HCT116 (cell line): Measurements from ENCODE around the gene LEMD1. TPM values are rescaled to one million over a fixed set of nuclear protein-coding genes. Genes with fewer than 3 reads are reported as not detected.

ENCODE experiments used
- ATAC-seq: fragments of 200-7000 bp; cut with Tn5 transposase; 2 replicates; pipeline ENCODE4 v1.9.1; 2020; ENCODE audit warnings: mild to moderate bottlenecking, moderate library complexity
- BruUV-seq: library from RNA; stranded (reverse); fragments of 400-500 nt; replicated peaks from 2 replicates; lab custom pipeline; 2021; lab: Mats Ljungman, UMichigan
- CTCF ChIA-PET: fragments of 300-600 bp; sonication (Branson Sonifier 250); formaldehyde crosslinking; loops from one replicate; lab custom pipeline; 2021; ENCODE audit warnings: antibody characterized with exemption; lab: Charles Lee
- POLR2A ChIA-PET: fragments of 300-600, 350-600 bp; sonication (Branson Sonifier 250); formaldehyde crosslinking; loops from one replicate; lab custom pipeline; 2021; ENCODE audit warnings: antibody characterized with exemption; lab: Charles Lee
- RAD21 ChIA-PET, 2 experiments: fragments of 300-600 bp; sonication (Branson Sonifier 250); formaldehyde crosslinking; loops; one replicate each; lab custom pipeline; 2023; ENCODE audit warnings: low total read pairs in 2 of 2; ENCODE audit not compliant: uncharacterized antibody in 2 of 2, unreplicated experiment in 2 of 2, low non-redundant PET in 1 of 2; lab: Charles Lee
- DNase-seq: peaks from one replicate; pipeline ENCODE4 v3.0.0-alpha.2; 2010; ENCODE audit warnings: low read depth, low spot score
- H2AFZ ChIP-seq: fragments of 200-600 bp; shearing (Covaris generic), sonication (generic); 2 replicates; pipeline ENCODE4 v1.6.1; 2017; ENCODE audit warnings: low read depth, mixed run types, mixed read lengths, antibody characterized with exemption, low read length; ENCODE audit not compliant: poor library complexity, severe bottlenecking
- H3K27ac ChIP-seq: 2 replicates; pipeline ENCODE4 v1.5.1; 2012; ENCODE audit warnings: low read depth, low read length
- H3K27me3 ChIP-seq: fragments of 200-600 bp; sonication (generic); 2 replicates; pipeline ENCODE4 v1.6.1; 2016; ENCODE audit warnings: mixed run types, low read length, mixed read lengths; ENCODE audit not compliant: insufficient read depth
- H3K36me3 ChIP-seq, 2 experiments: fragments of 200-500 bp in 1 of 2; fragments of 200-600 bp in 1 of 2; sonication (Bioruptor generic) in 1 of 2; sonication (generic) in 1 of 2; 2 replicates each; pipeline versions ENCODE4 v1.5.1 to v1.6.1; 2014 to 2016; ENCODE audit warnings: low read length in 2 of 2, inconsistent platforms in 1 of 2, mixed read lengths in 1 of 2, mixed run types in 1 of 2; ENCODE audit not compliant: insufficient read depth in 2 of 2, control insufficient read depth in 1 of 2
- H3K4me1 ChIP-seq, 2 experiments: fragments of 200-600 bp in 1 of 2; sonication (generic) in 1 of 2; 2 replicates each; pipeline versions ENCODE4 v1.5.1 to v1.6.1; 2012 to 2017; ENCODE audit warnings: low read length in 2 of 2, inconsistent platforms in 1 of 2, mild to moderate bottlenecking in 1 of 2, mixed read lengths in 1 of 2, mixed run types in 1 of 2, moderate library complexity in 1 of 2; ENCODE audit not compliant: insufficient read depth in 2 of 2, control insufficient read depth in 1 of 2
- H3K4me2 ChIP-seq: fragments of 200-600 bp; sonication (generic); 2 replicates; pipeline ENCODE4 v1.6.1; 2017; ENCODE audit warnings: mixed run types, low read length, mixed read lengths
- H3K4me3 ChIP-seq, 2 experiments: fragments of 200-600 bp in 1 of 2; sonication (generic) in 1 of 2; replicated peaks in 1 of 2; 2 replicates each; pipeline ENCODE4 v1.5.1; 2011 to 2016; ENCODE audit warnings: low read length in 2 of 2, control low read depth in 1 of 2, low read depth in 1 of 2, mild to moderate bottlenecking in 1 of 2, mixed read lengths in 1 of 2, mixed run types in 1 of 2
- H3K79me2 ChIP-seq: fragments of 200-600 bp; sonication (generic); 2 replicates; pipeline ENCODE4 v1.6.1; 2017; ENCODE audit warnings: mild to moderate bottlenecking, mixed run types, low read length, moderate library complexity, mixed read lengths; ENCODE audit not compliant: insufficient read depth
- H3K9ac ChIP-seq: fragments of 200-600 bp; sonication (generic); 2 replicates; pipeline ENCODE4 v1.6.1; 2016; ENCODE audit warnings: low read length, mixed read lengths
- H3K9me2 ChIP-seq: fragments of 200-600 bp; sonication (generic), shearing (Covaris generic); 2 replicates; pipeline ENCODE4 v1.6.1; 2017; ENCODE audit warnings: mixed run types, mild to moderate bottlenecking, moderate library complexity; ENCODE audit not compliant: insufficient read depth
- H3K9me3 ChIP-seq, 2 experiments: fragments of 200-500 bp in 1 of 2; fragments of 200-600 bp in 1 of 2; sonication (Bioruptor generic) in 1 of 2; sonication (generic) in 1 of 2; 2 replicates each; pipeline ENCODE4 v1.6.1; 2014 to 2017; ENCODE audit warnings: low read length in 2 of 2, mixed read lengths in 2 of 2, inconsistent platforms in 1 of 2, low read depth in 1 of 2, mild to moderate bottlenecking in 1 of 2, mixed run types in 1 of 2, moderate library complexity in 1 of 2; ENCODE audit not compliant: control insufficient read depth in 1 of 2, insufficient read depth in 1 of 2
- H4K20me1 ChIP-seq: fragments of 200-600 bp; sonication (generic), shearing (Covaris generic); 2 replicates; pipeline ENCODE4 v1.6.1; 2017; ENCODE audit warnings: mixed run types, mild to moderate bottlenecking, moderate library complexity; ENCODE audit not compliant: insufficient read depth
- CBX3 ChIP-seq: IDR thresholded peaks from 2 replicates; pipeline ENCODE4 v1.6.1; 2012; ENCODE audit warnings: low read depth
- CTCF ChIP-seq, 3 experiments: fragments of 200-600 bp in 1 of 3; sonication (generic) in 1 of 3; IDR thresholded peaks in 2 of 3; conservative IDR thresholded peaks in 1 of 3; 2 replicates each; pipeline ENCODE4 v1.5.1; 2012 to 2017; ENCODE audit warnings: low read depth in 2 of 3, low read length in 2 of 3, antibody characterized with exemption in 1 of 3, borderline replicate concordance in 1 of 3, control low read depth in 1 of 3, mild to moderate bottlenecking in 1 of 3, mixed read lengths in 1 of 3, mixed run types in 1 of 3, moderate library complexity in 1 of 3; ENCODE audit not compliant: insufficient read depth in 1 of 3
- EGR1 ChIP-seq: IDR thresholded peaks from 2 replicates; pipeline ENCODE4 v1.6.1; 2012; ENCODE audit warnings: low read depth
- ELF1 ChIP-seq: IDR thresholded peaks from 2 replicates; pipeline ENCODE4 v1.6.1; 2012; ENCODE audit warnings: low read depth, borderline replicate concordance
- EZH2phosphoT487 ChIP-seq: fragments of 200-600 bp; IDR thresholded peaks from 2 replicates; pipeline ENCODE4 v1.6.1; 2018; ENCODE audit warnings: antibody characterized with exemption, borderline replicate concordance
- POLR2A ChIP-seq: IDR thresholded peaks from 2 replicates; pipeline ENCODE4 v1.7.0; 2011; ENCODE audit warnings: borderline replicate concordance; ENCODE audit not compliant: insufficient read depth, insufficient read length; ENCODE audit errors: extremely low read depth
- POLR2AphosphoS5 ChIP-seq: IDR thresholded peaks from 2 replicates; pipeline ENCODE4 v1.6.1; 2011; ENCODE audit warnings: mild to moderate bottlenecking, low read depth, low read length, moderate library complexity
- SIN3A ChIP-seq: IDR thresholded peaks from 2 replicates; pipeline ENCODE4 v1.6.1; 2012; ENCODE audit warnings: low read depth
- TCF7L2 ChIP-seq: IDR thresholded peaks from 2 replicates; pipeline ENCODE4 v1.7.0; 2011; ENCODE audit warnings: borderline replicate concordance, inconsistent platforms; ENCODE audit not compliant: insufficient read depth, insufficient read length; ENCODE audit errors: extremely low read depth
- intact Hi-C: fragments of 100-400 bp; cut with micrococcal nuclease; formaldehyde crosslinking; loops from 2 replicates; pipeline ENCODE4 v1.10.0; 2022
- total RNA-seq: library from RNA; stranded (reverse); gene quantifications from one replicate; pipeline ENCODE4 v1.2.1, GENCODE V29; 2021; ENCODE audit not compliant: unreplicated experiment

The LEMD1 gene
- total RNA-seq, 1 experiment from 2014 or later: 11.9 TPM

GRCh38 chr1:205345761-205346160 lies 76.1 kb downstream of the LEMD1 start:
- TF ChIP-seq SIN3A (no peak), POLR2AphosphoS5 (no peak), EZH2phosphoT487 (no peak), EGR1 (no peak), POLR2A (no peak), CTCF (IDR thresholded peaks at IDR 0.05 in 2 of 3, conservative IDR thresholded peaks at IDR 0.05 in 1 of 3; ENCODE audit: borderline replicate concordance in 1 of 3, insufficient read depth in 1 of 3, low read depth in 2 of 3, low read length in 2 of 3) (no peak), TCF7L2 (no peak), CBX3 (no peak), ELF1 (no peak)
- ChIA-PET CTCF (interaction anchor here (1.0 to 1.6 kb wide), 3 partner anchors 8 to 93 kb away, joined by 3 to 6 read pairs (median 3); no protein-coding TSS in a partner anchor), RAD21 (no interaction called here), POLR2A (no interaction called here)
- Histone ChIP-seq H3K79me2 (no peaks in the 10 kb centered on the region), H2AFZ (no peak overlapping the region), H3K9ac (no peak overlapping the region), H3K4me3 (no peak overlapping the region), H4K20me1 (no peaks in the 10 kb centered on the region), H3K4me1 (peaks cover 0 to 12% of the 10 kb centered on the region in 2 experiments; a peak in 2 of 4 replicates), H3K4me2 (no peak overlapping the region), H3K9me3 (no peaks in the 10 kb centered on the region), H3K36me3 (no peaks in the 10 kb centered on the region), H3K9me2 (no peaks in the 10 kb centered on the region), H3K27ac (no peak overlapping the region), H3K27me3 (no peaks in the 10 kb centered on the region)
- BruUV-seq: no TSS peak
- no peak for ATAC-seq
- intact Hi-C loops: no loop called here
- DNase-seq: no peak
